Smooth muscle cell of the brain vasculature (primary cell): Measurements from ENCODE around the gene WIPI1.
A peak's percentile ranks its signal among the peaks of the same experiment; 100 is the strongest.
"Not testable (repeated sequence)": the region's sequence is repeated elsewhere in the genome, so short reads cannot be mapped to it uniquely, and the experiment has no call there.

Source experiments
- DNase-seq: peaks from one replicate; pipeline ENCODE4 v3.0.0-alpha.2; 2012; ENCODE audit warnings: low read depth, low spot score

Gene WIPI1

GRCh38 chr17:68417317-68417716 is 40.0 kb downstream of the WIPI1 start:
- no peak for DNase-seq

DNA sequence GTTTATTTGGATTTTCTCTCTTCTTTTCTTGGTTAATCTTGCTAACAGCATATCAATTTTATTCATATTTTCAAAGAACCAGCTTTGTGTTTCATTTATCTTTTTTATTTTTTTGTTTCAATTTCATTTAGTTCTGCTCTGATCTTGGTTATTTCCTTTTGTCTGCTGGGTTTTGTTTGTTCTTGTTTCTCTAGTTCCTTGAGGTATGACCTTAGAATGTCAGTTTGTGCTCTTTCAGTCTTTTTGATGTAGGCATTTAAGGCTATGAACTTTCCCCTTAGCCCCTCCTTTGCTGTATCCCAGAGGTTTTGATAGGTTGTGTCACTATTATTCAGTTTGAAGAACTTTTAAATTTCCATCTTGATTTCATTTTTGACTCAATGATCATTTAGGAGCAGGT is 42.4 kb downstream of the WIPI1 start:
- not testable (repeated sequence) for DNase-seq

DNA sequence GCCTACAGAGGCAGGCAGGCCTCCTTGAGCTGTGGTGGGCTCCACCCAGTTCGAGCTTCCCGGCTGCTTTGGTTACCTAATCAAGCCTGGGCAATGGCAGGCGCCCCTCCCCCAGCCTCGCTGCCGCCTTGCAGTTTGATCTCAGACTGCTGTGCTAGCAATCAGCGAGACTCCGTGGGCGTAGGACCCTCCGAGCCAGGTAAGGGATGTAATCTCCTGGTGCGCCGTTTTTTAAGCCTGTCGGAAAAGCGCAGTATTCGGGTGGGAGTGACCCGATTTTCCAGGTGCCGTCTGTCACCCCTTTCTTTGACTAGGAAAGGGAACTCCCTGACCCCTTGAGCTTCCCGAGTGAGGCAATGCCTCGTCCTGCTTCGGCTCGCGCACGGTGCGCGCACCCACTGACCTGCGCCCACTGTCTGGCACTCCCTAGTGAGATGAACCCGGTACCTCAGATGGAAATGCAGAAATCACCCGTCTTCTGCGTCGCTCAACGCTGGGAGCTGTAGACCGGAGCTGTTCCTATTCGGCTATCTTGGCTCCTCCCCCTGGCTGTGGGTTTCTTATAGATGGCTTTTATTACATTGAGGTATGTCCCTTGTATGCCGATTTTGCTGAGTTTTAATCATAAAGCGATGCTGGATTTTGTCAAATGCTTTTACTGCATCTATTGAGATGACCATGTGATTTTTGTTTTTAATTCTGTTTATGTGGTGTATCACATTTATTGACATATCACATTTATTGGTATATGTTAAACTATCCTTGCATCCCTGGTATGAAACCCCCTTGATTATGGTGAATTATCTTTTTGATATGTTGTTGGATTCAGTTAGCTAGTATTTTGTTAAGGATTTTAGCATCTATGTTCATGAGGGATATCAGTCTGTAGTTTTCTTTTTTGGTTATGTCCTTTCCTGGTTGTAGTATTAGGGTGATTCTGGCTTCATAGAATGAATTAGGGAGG is 43.4 kb downstream of the WIPI1 start:
- DNase-seq: not testable (repeated sequence)

DNA sequence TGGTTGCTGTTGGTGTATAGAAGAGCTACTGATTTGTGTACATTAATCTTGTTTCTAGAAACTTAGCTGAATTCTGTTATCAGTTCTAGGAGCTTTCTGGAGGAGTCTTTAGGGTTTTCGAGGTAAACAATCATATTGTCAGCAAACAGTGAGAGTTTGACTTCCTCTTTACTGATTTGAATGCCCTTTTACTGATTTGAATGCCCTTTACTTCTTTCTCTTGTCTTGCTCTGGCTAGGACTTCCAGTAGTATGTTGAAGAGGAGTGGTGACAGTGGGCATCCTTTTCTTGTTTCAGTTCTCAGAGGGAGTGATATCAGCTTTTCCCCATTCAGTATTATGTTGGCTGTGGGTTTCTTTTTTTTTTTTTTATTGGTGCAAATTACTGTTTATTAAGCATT is 49.6 kb downstream of the WIPI1 start:
- not testable (repeated sequence) for DNase-seq

DNA sequence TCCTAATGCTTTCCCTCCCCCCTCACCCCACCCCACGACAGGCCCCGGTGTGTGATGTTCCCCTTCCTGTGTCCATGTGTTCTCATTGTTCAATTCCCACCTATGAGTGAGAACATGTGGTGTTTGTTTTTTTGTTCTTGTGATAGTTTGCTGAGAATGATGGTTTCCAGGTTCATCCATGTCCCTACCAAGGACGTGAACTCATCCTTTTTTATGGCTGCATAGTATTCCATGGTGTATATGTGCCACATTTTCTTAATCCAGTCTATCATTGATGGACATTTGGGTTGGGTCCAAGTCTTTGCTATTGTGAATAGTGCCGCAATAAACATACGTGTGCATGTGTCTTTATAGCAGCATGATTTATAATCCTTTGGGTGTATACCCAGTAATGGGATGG is 53.5 kb downstream of the WIPI1 start:
- not testable (repeated sequence) for DNase-seq

DNA sequence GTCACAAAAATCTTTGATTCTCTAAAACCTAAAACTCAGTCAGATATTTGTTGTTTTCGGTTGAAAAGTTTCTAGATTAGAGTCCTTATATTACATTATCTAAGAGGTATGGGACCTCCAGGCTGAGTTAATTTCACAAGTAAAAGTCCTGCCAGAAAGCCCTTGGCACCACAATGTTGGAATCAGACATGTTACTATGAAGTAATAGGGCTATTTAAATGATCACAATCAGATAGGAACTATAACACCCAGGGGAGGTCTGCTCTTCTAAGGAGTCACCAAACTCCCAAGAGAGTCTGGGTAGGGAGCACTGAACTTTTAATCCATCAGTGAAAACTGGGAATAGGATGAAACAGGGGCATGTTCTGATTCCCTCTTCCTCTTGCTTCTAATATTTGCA is 54.2 kb downstream of the WIPI1 start:
- DNase-seq: no peak

- DNase-seq: no peak
These were observed 56.0 kb downstream of the WIPI1 start for GRCh38 chr17:68401288-68401687.

DNA sequence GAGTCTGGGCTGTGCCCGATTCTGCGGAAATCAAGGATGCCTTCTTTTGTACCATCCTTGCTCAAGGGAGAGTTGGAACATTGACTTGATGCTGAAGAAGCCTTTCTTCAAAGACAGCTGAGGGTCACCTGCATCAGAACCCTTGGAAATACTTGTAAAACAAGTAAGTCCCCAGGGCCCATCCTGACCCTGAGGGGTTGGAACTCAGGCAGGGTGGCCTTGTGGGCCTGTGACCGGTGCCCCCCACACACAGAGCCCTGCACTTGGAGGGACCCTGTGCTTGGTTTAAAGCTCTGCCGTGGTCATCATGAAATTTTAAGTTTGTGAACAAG is 56.9 kb downstream of the WIPI1 start:
- no peak for DNase-seq

- DNase-seq: peak; percentile 55
These were observed 57.5 kb downstream of the WIPI1 start for GRCh38 chr17:68399638-68400403.

- DNase-seq: peak; percentile 51
These were observed 58.3 kb downstream of the WIPI1 start for GRCh38 chr17:68398691-68399637.

DNA sequence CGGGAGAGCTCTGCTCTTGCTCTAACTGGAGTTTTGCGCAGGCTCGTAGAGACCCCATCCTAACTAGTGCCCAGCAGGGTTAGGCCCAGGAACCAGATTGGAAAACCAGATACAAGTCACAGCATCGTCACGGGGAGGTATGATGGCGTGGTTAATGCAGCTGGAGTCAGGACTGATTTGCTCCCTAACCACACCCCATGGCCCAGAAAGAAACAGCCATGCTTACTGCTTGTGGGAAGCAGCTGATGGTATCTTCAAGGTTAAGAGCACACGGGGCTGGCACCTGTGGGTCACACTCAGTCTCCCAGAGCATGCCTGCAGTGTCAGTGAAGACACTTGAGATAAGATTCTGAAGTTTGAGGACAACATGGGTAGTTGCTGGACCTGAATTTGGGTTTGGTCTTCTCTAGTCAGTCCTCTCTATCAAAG is 60.2 kb downstream of the WIPI1 start:
- no peak for DNase-seq

DNA sequence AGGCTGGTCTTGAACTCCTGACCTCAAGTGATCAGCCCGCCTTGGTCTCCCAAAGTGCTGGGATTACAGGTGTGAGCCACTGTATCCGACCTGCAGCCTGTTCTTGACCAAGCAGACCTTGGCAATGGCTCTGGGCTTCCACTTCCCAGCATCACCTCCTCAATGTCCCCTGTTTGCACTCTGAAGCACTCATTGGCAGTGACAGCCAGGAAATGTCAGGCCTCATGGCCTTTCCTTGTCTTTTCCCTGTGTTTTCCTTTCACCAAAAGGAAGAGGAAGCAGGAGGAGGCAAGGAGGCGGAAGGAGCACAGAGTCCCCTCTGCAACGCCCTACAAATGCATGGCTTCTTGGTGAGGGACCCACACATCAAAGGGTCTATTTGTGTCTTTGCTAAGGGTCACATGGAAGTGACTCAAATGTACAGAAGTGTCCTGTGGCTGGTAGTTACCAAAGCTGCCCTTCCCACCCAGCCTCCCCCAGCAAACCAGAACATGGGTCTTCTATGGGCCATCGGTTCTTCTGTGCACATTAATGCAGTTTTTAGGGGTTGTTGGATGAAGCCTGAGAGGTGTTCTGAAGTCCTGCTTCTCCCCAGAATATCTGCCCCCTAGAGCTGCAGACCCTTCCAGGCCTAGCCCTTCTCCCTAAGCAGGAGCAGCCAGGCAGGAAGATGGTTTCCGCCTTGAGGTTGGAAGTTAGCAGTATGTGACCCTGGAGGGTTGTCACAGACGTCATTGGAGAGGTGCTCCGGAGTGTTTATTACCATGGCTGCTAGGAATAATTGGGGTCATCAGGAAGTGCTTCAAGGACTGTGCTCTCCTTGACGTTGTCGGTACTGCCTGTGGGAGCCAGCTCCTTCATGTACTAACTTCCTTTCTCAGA is 60.8 kb downstream of the WIPI1 start:
- no peak for DNase-seq

GRCh38 chr17:68394608-68395331 is 62.5 kb downstream of the WIPI1 start:
- no peak for DNase-seq

DNA sequence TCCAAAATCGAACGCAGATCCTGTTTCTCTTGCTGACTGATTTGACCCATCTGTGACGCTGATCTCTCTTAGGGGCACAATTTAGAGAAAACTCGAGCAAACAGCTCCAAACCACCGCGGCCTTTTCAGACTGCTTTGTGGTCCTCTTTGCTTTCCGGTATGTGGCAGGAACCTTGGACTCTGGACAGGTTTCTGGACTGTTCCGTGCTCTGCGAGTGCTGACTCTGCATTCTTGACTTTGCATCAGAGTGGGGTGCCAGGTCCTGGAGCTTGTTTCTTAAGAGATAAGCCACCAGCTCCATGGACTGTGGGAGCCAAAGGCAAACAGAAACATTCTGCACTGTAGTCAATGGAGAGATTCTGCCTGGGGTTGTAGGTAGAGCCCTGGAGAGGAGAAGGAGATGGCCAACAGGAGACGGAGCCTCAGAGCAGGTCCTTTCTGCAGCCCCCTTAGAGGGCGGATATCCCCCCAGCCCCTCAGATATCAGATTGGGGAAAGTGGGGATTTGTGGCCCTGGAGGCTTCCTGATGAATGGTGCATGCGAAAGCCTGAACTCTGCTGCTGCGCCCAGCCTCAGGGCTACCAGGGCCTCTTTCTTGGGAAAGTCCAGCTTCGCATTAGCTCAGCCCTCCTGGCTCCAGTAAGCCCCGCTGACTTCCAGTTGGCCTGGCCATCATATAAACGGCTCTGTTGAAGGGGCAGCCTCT is 65.6 kb downstream of the WIPI1 start:
- DNase-seq: no peak

DNA sequence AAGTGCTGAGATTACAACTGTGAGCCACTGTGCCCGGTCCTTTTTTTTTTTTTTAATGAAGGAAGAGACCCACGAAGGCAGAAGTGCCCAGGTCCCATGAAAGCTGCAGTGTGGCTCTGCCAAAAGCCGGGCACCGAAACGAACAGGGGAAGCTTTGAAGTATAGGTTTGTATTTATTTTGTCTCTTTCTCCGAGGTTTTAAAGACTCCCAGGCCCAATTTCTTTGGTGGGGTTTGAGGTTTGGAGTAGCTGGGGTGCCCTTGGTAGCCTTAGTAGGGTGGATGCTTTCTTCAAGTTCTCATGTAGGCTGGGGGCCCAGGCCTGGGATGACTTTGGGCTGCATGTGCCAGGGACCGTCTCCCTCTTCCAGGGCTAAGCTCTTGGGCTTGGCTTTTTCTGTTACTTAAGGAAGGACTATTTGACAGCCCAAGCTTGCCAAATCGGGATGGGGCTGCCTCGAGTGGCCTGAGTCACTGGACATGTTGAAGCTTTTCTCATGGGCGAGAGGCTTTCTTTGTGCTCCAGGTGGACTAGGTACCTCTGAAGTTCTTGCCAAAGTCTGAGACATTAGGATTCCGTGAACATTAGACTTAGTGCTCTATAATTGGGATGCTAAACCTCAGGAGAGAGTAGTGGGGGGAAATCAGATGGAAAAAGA is 66.3 kb downstream of the WIPI1 start:
- no peak for DNase-seq

- no peak for DNase-seq
These were observed 68.3 kb downstream of the WIPI1 start for GRCh38 chr17:68389041-68389440.

GRCh38 chr17:68387435-68388218 is 69.7 kb downstream of the WIPI1 start:
- no peak for DNase-seq
